ENCODE measurements around the gene CACNA1C. TPM values are rescaled to one million over a fixed set of nuclear protein-coding genes. Genes with fewer than 3 reads are reported as not detected.

The CACNA1C gene
- total RNA-seq, 1 experiment from 2014 or later = 3.7 TPM

DNA sequence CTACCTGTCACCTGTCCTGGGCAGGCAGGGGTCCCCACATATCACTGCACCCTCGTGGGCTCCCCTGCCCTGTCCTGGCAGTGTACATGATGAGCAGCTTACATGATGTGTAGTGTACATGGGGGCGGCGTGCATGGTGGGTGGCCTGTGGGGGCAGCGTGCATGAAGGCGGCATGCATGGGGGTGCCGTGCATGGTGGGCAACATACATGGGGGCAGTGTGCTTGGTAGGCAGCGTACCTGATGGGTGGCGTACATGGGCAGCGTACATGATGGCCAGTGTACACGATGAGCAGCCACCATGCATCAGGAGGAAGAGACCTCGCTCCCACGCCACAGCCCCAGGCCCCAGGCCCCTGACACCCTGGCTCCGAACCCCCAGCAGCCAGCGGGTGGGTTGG lies 266.3 kb downstream of the CACNA1C start:
- Histone ChIP-seq H3K9me3 (ENCODE audit: low read depth, low read length, poor library complexity, severe bottlenecking) (no peaks in the 10 kb centered on the region), H3K27me3 (replicated peaks; ENCODE audit: insufficient read depth, low read depth, low read length, poor library complexity) (no peaks in the 10 kb centered on the region), H3K27ac (ENCODE audit: low read depth, low read length, poor library complexity, severe bottlenecking) (no peak overlapping the region), H3K36me3 (ENCODE audit: insufficient read depth, low read length, poor library complexity, severe bottlenecking) (no peaks in the 10 kb centered on the region), H3K4me1 (ENCODE audit: insufficient read depth, low read length, poor library complexity, severe bottlenecking) (peaks cover 9% of the 10 kb centered on the region), H3K4me3 (ENCODE audit: low read depth, low read length, poor library complexity, severe bottlenecking) (no peak overlapping the region)
- CTCF ChIA-PET = no interaction called here
- DNase-seq (ENCODE audit: low spot score) = no peak
- POLR2A ChIA-PET (ENCODE audit: low non-redundant PET) = no interaction called here
- intact Hi-C loops (cut with micrococcal nuclease; ENCODE audit: unreplicated experiment) = no loop called here
- TF ChIP-seq, protein P1, sequence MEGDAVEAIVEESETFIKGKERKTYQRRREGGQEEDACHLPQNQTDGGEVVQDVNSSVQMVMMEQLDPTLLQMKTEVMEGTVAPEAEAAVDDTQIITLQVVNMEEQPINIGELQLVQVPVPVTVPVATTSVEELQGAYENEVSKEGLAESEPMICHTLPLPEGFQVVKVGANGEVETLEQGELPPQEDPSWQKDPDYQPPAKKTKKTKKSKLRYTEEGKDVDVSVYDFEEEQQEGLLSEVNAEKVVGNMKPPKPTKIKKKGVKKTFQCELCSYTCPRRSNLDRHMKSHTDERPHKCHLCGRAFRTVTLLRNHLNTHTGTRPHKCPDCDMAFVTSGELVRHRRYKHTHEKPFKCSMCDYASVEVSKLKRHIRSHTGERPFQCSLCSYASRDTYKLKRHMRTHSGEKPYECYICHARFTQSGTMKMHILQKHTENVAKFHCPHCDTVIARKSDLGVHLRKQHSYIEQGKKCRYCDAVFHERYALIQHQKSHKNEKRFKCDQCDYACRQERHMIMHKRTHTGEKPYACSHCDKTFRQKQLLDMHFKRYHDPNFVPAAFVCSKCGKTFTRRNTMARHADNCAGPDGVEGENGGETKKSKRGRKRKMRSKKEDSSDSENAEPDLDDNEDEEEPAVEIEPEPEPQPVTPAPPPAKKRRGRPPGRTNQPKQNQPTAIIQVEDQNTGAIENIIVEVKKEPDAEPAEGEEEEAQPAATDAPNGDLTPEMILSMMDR (conservative IDR thresholded peaks at IDR 0.05; ENCODE audit: low read depth, low read length) = no peak
- no peak for TF ChIP-seq EZH2 (IDR thresholded peaks at IDR 0.05; ENCODE audit: borderline replicate concordance, low read depth, low read length, poor library complexity, severe bottlenecking)
- no TSS peak for BruUV-seq (replicated peaks)

DNA sequence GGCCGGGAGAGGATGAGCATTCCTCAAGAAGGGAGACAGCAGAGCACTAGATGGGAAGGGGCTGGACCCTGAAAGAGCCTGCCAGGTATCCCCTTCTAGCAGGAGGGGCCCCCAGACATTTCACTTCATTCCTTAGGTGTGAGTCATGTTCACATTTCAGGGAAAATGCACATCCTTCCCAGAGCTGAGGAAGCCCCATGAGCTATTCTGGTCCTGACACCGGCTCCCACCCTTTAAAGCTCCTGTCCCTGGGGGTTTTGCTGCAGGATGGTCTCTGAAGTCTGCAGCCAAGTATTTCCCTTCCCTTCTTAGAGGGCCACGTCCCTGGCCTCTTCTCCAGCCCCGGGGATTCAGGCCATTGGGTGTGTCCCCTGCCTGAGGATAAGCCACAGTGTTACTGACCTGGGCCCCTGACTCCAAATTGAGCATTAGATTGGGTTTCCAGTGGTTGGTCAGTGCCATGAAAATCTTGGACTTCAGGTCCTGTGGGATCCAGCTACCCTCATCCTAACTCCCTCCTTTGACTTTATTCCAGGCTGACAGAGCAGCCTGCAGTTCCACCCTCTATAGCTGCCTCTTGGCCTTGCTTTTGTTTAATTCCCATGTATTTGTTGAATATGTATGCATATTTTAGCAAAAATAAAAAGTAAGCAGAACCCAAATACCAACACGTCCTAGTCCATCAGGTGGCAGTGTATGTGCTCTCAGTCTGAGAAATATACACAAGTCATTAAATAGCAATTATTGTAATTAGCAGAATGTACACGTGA lies 267.1 kb downstream of the CACNA1C start:
- Histone ChIP-seq H3K27ac (ENCODE audit: low read depth, low read length, poor library complexity, severe bottlenecking) (no peak overlapping the region), H3K36me3 (ENCODE audit: insufficient read depth, low read length, poor library complexity, severe bottlenecking) (no peaks in the 10 kb centered on the region), H3K4me3 (ENCODE audit: low read depth, low read length, poor library complexity, severe bottlenecking) (no peak overlapping the region), H3K4me1 (ENCODE audit: insufficient read depth, low read length, poor library complexity, severe bottlenecking) (peaks cover 16% of the 10 kb centered on the region), H3K9me3 (ENCODE audit: low read depth, low read length, poor library complexity, severe bottlenecking) (no peaks in the 10 kb centered on the region), H3K27me3 (replicated peaks; ENCODE audit: insufficient read depth, low read depth, low read length, poor library complexity) (no peaks in the 10 kb centered on the region)
- DNase-seq (ENCODE audit: low spot score) = no peak
- no TSS peak for BruUV-seq (replicated peaks)
- CTCF ChIA-PET = no interaction called here
- POLR2A ChIA-PET (ENCODE audit: low non-redundant PET) = no interaction called here
- intact Hi-C loops (cut with micrococcal nuclease; ENCODE audit: unreplicated experiment) = no loop called here
- TF ChIP-seq, protein P1 (conservative IDR thresholded peaks at IDR 0.05; ENCODE audit: low read depth, low read length) = no peak
- no peak for TF ChIP-seq EZH2 (IDR thresholded peaks at IDR 0.05; ENCODE audit: borderline replicate concordance, low read depth, low read length, poor library complexity, severe bottlenecking)

DNA sequence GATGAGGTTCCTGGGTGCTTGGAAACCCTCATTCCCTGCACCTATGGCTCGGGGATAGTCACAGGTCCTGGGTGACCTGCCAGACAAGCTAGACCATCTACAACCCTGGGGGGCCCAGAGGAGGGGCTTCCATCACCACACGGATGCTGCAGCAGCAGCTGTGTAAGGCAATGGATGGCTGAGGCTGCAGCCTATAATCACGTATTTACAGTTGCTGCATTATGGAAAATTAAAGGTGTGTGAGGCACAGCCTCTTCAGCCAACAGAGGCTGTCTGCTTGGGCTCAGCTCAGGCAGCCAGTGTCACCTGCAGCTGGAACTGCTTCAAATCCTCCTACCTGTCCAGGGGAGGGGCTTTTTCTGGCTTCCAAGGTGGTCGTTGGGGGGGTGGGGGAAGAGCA lies 268.1 kb downstream of the CACNA1C start:
- H3K4me1 ChIP-seq (ENCODE audit: insufficient read depth, low read length, poor library complexity, severe bottlenecking) = peaks cover 18% of the 10 kb centered on the region
- no TSS peak for BruUV-seq (replicated peaks)
- no peaks in the 10 kb centered on the region for H3K27me3 ChIP-seq (replicated peaks; ENCODE audit: insufficient read depth, low read depth, low read length, poor library complexity)
- TF ChIP-seq, protein P1 (conservative IDR thresholded peaks at IDR 0.05; ENCODE audit: low read depth, low read length) = no peak
- no peak for TF ChIP-seq EZH2 (IDR thresholded peaks at IDR 0.05; ENCODE audit: borderline replicate concordance, low read depth, low read length, poor library complexity, severe bottlenecking)
- H3K9me3 ChIP-seq (ENCODE audit: low read depth, low read length, poor library complexity, severe bottlenecking) = no peaks in the 10 kb centered on the region
- DNase-seq (ENCODE audit: low spot score) = no peak
- no peak overlapping the region for H3K27ac ChIP-seq (ENCODE audit: low read depth, low read length, poor library complexity, severe bottlenecking)
- H3K36me3 ChIP-seq (ENCODE audit: insufficient read depth, low read length, poor library complexity, severe bottlenecking) = no peaks in the 10 kb centered on the region
- CTCF ChIA-PET = no interaction called here
- intact Hi-C loops (cut with micrococcal nuclease; ENCODE audit: unreplicated experiment) = no loop called here
- H3K4me3 ChIP-seq (ENCODE audit: low read depth, low read length, poor library complexity, severe bottlenecking) = no peak overlapping the region
- POLR2A ChIA-PET (ENCODE audit: low non-redundant PET) = no interaction called here

Measured in A673 (cell line).